CMK (cell line): ENCODE data around the gene HELLS.
"Not testable (repeated sequence)": the region's sequence is repeated elsewhere in the genome, so short reads cannot be mapped to it uniquely, and the experiment has no call there.

Source experiments
- DNase-seq: peaks from one replicate; pipeline ENCODE4 v3.0.0-alpha.2; 2010; ENCODE audit warnings: low read depth

The HELLS gene

GRCh38 chr10:94545391-94546048, at the start of gene HELLS:
TSS of gene HELLS (plus strand) at chr10:94545788. CDS start at chr10:94545922, 134 bp downstream.
- DNase-seq: peak; percentile 57

DNA sequence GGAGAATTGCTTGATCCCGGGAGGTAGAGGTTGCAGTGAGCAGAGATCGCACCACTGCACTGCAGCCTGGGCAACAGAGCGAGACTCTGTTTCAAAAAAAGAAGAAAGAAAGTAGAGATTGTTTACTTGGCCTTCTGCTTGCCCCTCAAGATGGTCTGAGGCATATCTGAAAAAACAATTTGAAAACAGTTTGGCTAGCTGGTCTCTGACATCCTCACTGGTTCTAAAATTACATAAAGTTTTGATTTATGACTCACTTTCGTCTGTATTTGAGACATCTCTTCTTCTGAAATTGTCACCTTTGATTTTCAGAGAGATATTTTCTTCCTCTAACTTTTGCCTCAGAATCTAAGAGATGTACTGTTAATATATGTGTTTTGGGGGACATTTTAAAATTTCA, 49.6 kb upstream of the HELLS start:
- no peak for DNase-seq

GRCh38 chr10:94496646-94497045, 48.9 kb upstream of the HELLS start:
- DNase-seq: no peak

GRCh38 chr10:94500063-94500462, 45.5 kb upstream of the HELLS start:
- no peak for DNase-seq

GRCh38 chr10:94521276-94522250, 24.0 kb upstream of the HELLS start:
- DNase-seq: no peak

- no peak for DNase-seq
These were observed 21.4 kb upstream of the HELLS start for GRCh38 chr10:94524146-94524545.

DNA sequence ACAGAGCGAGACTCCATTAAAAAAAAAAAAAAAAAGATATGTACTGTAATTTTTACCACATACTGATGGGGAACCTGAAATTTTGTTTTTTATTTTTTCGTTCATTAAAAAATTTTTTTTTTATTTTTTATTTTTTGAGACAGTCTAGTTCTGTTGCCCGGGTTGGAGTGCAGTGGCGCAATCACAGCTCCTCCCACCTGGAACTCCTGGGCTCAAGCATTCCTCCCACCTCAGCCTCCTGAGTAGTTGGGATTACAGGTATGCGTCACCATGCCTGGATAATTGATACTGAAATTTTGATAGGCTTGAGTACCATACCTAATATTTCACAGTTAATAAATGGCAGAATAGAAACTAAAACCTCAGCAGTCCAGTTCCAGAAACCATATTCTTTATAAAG, 20.9 kb upstream of the HELLS start:
- DNase-seq: no peak

DNA sequence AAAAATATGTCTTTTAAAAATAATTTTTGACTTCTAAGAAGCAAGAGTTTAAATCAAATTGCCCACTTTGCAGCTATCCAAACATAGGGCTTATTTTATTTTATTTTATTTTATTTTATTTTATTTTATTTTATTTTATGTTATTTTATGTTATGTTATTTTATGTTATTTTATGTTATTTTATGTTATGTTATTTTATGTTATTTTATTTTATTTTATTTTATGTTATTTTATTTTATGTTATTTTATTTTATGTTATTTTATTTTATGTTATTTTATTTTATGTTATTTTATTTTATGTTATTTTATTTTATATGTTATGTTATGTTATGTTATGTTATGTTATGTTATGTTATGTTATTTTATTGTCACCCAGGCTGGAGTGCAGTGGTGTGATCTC, 14.0 kb upstream of the HELLS start:
- not testable (repeated sequence) for DNase-seq

GRCh38 chr10:94533027-94533426, 12.6 kb upstream of the HELLS start:
- no peak for DNase-seq

- DNase-seq: not testable (repeated sequence)
These were observed 3.3 kb upstream of the HELLS start for GRCh38 chr10:94542282-94542681.

GRCh38 chr10:94546049-94546900, 687 bp downstream of the HELLS start:
- no peak for DNase-seq

- no peak for DNase-seq
These were observed 1.3 kb downstream of the HELLS start for GRCh38 chr10:94546901-94547185.

DNA sequence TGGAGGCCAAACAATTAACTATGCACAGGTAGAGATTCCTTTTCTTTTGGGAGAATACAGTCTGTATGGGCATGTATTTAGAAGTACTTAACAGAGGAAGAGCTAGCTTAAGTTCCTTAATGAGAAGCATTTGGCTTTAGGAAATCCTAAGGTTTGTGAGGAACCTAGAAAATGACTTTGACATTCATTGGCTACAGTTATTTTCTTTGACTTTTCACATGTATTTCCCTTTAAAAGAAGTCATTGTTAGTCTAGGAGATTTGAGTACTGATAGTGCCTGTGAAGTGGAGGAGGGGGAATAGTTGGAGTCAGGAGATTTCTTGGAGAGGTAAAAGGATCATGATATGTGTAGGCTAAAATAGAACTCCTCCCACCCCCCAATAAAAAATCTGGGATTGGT, 3.6 kb downstream of the HELLS start:
- DNase-seq: no peak

DNA sequence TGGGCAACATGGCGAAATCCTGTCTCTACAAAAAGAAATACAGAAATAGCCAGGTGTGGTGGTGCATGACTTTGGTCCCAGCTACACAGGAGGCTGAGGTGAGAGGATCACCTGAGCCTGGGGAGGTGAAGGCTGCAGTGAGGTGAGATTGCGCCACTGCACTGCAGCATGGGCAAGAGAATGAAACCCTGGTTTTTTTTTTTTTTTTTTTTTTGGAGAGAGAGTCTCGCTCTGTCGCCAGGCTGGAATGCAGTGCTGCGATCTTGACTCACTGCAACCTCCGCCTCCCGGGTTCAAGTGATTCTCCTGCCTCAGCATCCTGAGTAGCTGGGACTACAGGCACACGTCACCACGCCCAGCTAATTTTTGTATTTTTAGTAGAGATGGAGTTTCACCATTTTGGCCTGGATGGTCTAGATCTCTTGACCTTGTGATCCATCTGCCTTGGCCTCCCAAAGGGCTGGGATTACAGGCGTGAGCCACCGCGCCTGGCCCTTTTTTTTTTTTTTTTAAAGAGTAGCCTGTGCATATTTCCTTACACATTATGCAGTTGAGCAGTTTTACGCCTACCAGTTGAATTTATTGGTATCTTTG, 22.2 kb downstream of the HELLS start:
- not testable (repeated sequence) for DNase-seq

GRCh38 chr10:94571081-94571480, 25.5 kb downstream of the HELLS start:
- DNase-seq: no peak

DNA sequence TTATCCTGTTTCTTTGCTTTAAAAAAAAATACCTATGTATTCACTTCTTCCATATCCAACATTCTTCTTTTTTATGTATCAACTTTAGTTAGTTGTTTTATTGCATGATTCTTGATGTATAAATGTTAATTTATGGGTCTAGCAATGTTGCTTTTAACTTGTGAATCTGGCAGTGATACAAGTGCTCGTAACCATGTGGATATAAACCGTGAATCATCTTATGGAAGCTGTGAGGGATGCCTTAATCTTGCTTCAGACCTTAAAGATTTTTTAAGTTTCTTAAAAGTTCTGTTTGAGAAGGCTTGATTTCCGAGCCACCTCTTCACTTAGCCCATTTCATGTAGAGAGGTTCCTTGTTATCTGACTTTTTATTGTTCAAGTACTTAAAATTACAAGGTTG, 25.9 kb downstream of the HELLS start:
- no peak for DNase-seq

DNA sequence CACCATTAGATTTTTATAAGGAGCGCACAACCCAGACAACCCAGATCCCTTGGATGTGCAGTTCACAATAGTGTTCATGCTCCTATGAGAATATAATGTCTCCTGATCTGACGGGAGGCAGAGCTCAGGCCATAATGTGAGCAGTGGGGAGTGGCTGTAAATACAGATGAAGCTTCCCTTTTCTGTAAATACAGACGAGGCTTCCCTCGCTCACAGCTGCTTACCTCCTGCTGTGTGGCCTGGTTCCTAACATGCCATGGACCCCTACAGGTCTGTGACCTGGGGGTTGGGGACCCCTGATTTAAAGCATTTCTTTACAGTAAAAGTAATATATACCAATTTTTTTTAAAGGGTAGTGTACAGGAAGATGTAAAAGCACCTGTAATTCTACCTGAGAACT, 33.2 kb downstream of the HELLS start:
- no peak for DNase-seq

DNA sequence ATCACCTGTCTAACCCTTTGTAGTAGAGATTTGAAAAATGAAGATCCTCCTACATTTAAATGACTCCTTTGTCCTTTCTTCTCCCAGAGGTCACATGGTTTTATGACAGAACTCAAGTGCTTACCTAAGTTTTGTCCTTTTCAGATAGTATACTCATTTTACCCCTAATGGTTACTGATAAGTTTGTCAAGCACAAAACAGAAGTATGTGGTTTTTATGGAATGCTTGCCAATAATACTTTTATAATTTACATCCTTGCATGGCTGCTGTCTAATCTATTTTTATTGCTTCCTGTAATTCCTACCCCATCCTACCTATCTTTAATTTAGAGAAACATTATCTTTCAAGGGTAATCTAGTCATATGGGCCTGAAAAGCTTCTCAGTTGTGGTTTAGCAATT, 37.5 kb downstream of the HELLS start:
- DNase-seq: no peak

DNA sequence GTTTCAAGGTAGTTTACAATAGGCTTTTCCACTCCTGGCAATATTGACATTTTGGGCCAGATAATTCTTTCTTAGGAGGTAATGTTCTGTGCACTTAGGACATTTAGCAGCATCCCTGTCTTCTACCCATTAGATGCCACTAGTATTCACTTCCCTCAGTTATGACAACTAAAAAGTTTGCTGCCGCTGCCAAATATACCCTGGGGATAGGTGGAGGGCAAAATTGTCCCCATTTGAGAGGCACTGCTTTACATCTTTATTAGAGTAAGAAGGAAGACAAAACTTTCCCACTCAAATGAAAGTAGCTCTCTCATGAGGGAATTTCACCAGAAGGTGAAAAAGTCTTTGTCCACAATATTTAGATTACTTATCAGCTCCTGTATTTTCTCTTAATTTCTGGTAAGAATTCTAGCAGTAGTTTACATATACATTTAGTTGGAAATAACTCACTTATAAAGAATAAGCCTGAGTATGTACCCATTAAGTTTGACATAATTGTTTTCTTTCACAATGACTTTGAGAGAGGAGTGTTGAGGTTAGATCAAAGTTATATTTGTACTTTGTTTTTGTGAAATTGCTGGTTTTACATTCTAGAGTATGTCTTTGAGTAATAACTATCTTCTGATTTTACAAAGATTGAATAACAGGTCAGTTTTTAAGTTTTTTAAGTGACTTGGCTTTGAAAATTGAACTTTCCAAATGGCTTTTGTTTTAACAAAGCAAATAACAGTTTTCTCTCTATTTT, 46.0 kb downstream of the HELLS start:
- DNase-seq: no peak

DNA sequence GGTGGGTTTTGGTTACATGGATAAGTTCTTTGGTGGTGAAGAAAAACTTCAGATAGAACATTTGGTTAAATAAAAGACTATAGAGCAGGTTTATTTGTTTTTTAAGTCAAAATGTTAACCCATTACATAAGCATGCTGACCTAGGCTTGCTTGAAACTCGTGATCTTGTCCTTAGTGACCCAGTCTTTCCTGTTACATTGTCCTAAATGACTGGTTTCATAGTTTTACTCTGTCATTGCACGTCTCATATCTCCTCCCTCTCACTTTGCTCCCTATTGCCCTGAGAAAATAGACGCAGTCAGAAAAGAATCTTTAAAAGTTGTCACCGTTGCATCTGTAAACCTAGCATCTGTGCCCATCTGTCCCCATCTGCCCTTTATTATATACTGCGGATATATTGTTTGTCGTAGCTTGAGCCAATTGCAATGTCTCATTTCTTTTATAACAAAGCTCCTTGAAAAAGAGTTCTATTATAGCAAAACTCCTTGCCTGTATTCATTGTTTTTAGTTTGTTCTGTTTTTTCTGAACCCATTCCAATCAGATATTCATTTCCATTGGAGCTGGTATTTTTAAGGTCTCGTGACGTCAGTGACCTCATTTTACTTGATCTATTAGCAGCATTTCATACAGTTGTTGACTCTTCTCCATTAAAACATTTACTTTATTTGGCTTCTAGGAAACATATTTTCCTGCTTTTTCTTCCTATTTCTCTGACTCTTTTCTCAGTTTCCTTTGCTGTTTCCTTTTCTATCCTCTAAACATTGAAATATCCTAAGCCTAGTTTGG, 57.3 kb downstream of the HELLS start:
- DNase-seq: no peak

- DNase-seq: no peak
These were observed 61.5 kb downstream of the HELLS start for GRCh38 chr10:94607111-94607510.
